Mesodermal cell (in vitro differentiated cells): ENCODE measurements around the gene RYR2.

Experiments
- H3K27ac ChIP-seq: 2 replicates; pipeline ENCODE4 v1.7.0; 2013; ENCODE audit warnings: mild to moderate bottlenecking, low read depth, low read length, moderate library complexity; ENCODE audit not compliant: severe bottlenecking
- H3K36me3 ChIP-seq: 2 replicates; pipeline ENCODE4 v1.7.1; 2013; ENCODE audit warnings: mild to moderate bottlenecking, low read length, moderate library complexity; ENCODE audit not compliant: control insufficient read depth, insufficient read depth
- H3K4me1 ChIP-seq: one replicate; pipeline ENCODE4 v1.7.1; 2013; ENCODE audit warnings: mild to moderate bottlenecking, low read length; ENCODE audit not compliant: insufficient read depth, control insufficient read depth, poor library complexity, severe bottlenecking
- H3K4me3 ChIP-seq: 2 replicates; pipeline ENCODE4 v1.7.0; 2013; ENCODE audit warnings: low read length, control low read depth, mild to moderate bottlenecking; ENCODE audit not compliant: insufficient read depth, poor library complexity, severe bottlenecking; ENCODE audit errors: extremely low read depth
- H3K9me3 ChIP-seq: 2 replicates; pipeline ENCODE4 v1.7.1; 2013; ENCODE audit warnings: mild to moderate bottlenecking, low read length, moderate library complexity; ENCODE audit not compliant: control insufficient read depth
- WGBS, 2 experiments: methylation state at CpG; one replicate each; pipeline ENCODE4 v1.1.5; 2013; ENCODE audit warnings: missing lambda C conversion rate in 2 of 2; ENCODE audit not compliant: insufficient coverage in 2 of 2; 5-methylcytosine and 5-hydroxymethylcytosine counted together

The RYR2 gene

GRCh38 chr1:237634922-237635321 lies 592.9 kb downstream of the RYR2 start:
- H3K4me1 ChIP-seq: no peaks in the 10 kb centered on the region
- 100% methylated on average over 2 of the region's 5 CpGs for WGBS, 2 experiments
- no peaks in the 10 kb centered on the region for H3K9me3 ChIP-seq

GRCh38 chr1:237638555-237638954 lies 596.6 kb downstream of the RYR2 start:
- Histone ChIP-seq H3K9me3 (no peaks in the 10 kb centered on the region), H3K27ac (no peak overlapping the region), H3K4me3 (no peak overlapping the region), H3K36me3 (no peaks in the 10 kb centered on the region), H3K4me1 (no peaks in the 10 kb centered on the region)
- WGBS, 2 experiments: no CpG with 5 or more reads among the region's 1 CpG

More at GRCh38 chr1:237634922-237635321, 592.9 kb downstream of the RYR2 start:
- Histone ChIP-seq H3K27ac (no peak overlapping the region), H3K4me3 (no peak overlapping the region), H3K36me3 (no peaks in the 10 kb centered on the region)

DNA sequence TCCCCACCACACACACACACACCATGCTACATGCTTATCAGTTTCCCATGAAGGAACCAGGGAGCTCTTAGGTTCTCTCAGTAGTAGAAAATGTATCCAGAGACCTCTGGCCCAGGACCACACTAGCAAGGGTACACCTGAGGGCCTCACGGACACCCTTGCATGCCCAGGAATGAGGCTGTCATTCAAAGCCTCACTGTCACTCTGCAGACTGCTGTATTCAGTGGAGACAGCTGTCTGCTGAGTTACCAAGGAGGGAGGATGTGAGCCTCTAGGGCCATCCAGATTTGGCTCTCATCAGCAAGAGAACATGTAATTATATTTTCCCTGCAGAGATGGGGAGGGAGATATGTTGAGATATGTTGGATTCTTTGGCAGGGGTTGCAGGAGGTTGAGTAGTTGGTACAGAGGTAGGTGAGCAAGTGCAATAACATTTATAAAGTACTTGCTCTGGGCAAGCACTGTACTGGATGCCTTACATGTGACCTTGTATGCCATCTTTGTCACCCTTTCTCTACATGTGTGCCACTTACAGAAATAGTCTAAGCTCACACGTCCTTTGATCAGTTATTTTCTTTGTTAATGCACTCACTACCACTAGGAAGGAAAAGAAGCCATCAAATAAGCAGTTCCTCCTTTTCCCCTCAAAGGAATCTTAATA lies 598.2 kb downstream of the RYR2 start:
- Histone ChIP-seq H3K4me3 (no peak overlapping the region), H3K4me1 (no peaks in the 10 kb centered on the region), H3K9me3 (no peaks in the 10 kb centered on the region), H3K27ac (no peak overlapping the region), H3K36me3 (no peaks in the 10 kb centered on the region)
- 88 to 89% methylated on average over 1 of the region's 2 CpGs for WGBS, 2 experiments

DNA sequence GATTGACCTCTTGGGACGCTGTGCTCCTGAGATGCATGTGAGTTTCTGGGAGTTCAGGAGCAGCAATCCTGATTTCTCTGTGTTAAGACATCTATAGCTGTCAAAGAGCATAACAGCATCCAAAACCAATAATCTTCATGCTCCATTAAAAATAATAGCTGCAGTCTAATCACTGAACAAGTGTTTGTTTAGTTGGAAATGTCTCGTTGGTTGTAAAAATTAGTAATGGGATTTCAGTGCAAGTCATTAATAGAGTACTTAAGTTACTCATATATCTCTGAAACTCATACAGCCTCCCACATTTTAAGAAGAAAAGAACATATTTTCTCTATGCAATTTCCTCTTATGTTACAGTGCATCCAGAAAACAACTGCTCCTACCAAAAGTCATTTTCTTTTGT lies 599.0 kb downstream of the RYR2 start:
- no peaks in the 10 kb centered on the region for H3K9me3 ChIP-seq
- H3K4me3 ChIP-seq: no peak overlapping the region
- H3K27ac ChIP-seq: no peak overlapping the region
- no peaks in the 10 kb centered on the region for H3K4me1 ChIP-seq
- 88% methylated on average over 1 of the region's 2 CpGs; no CpG with 5 or more reads in 1 of the 2 experiments for WGBS, 2 experiments
- H3K36me3 ChIP-seq: no peaks in the 10 kb centered on the region

DNA sequence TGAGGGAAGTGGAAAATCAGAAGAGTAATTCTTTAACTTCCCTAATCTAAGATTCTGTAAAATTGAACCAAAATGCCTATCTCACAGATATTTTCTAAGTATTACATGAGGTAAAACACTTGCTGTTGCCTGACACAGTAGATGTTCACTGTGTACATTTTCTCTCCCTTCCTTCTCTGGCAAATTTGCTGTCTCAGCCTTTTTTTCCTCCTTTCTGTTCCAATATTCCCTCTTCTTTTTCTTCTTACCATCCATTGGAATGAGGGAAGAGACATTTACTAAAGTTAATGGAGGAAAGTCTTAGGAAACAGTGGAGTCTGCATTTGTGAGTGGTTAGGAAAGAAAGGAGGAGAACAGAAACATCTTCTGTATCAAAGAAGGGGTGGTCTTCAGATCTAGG lies 608.8 kb downstream of the RYR2 start:
- Histone ChIP-seq H3K36me3 (no peaks in the 10 kb centered on the region), H3K4me3 (no peak overlapping the region), H3K27ac (no peak overlapping the region), H3K4me1 (no peaks in the 10 kb centered on the region), H3K9me3 (no peaks in the 10 kb centered on the region)

- H3K9me3 ChIP-seq: no peaks in the 10 kb centered on the region
- H3K27ac ChIP-seq: no peak overlapping the region
- no peaks in the 10 kb centered on the region for H3K4me1 ChIP-seq
- WGBS, 2 experiments: 100% methylated on average over 1 of the region's 2 CpGs; no CpG with 5 or more reads in 1 of the 2 experiments
- no peaks in the 10 kb centered on the region for H3K36me3 ChIP-seq
- no peak overlapping the region for H3K4me3 ChIP-seq
Observed at GRCh38 chr1:237655778-237656177, 613.8 kb downstream of the RYR2 start.

- H3K36me3 ChIP-seq: no peaks in the 10 kb centered on the region
- H3K9me3 ChIP-seq: no peaks in the 10 kb centered on the region
- no peak overlapping the region for H3K4me3 ChIP-seq
- no peak overlapping the region for H3K27ac ChIP-seq
- 94% methylated on average over 2 to 3 of the region's 5 CpGs for WGBS, 2 experiments
- H3K4me1 ChIP-seq: no peaks in the 10 kb centered on the region
Observed at GRCh38 chr1:237664348-237664747, 622.4 kb downstream of the RYR2 start.

DNA sequence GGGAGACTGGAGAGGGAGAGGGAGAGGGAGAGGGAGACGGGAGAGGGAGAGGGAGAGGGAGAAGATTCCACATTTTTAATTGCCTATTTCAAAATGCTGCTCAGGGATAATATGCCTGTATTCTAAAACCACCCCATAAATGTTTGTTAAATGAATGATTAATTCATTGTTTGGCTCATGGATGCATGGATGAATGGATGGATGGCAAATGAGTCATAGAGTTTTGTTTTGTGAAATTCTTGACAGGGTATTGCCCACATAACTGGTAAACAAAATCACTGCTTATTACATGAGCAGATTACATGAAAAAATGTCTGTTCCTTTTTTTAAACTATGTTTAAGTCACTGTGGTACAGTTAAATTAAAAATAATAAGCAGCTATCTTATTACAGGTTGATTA lies 628.3 kb downstream of the RYR2 start:
- no peaks in the 10 kb centered on the region for H3K9me3 ChIP-seq
- H3K36me3 ChIP-seq: no peaks in the 10 kb centered on the region
- H3K4me3 ChIP-seq: no peak overlapping the region
- no peak overlapping the region for H3K27ac ChIP-seq
- no CpG with 5 or more reads among the region's 1 CpG for WGBS, 2 experiments
- H3K4me1 ChIP-seq: no peaks in the 10 kb centered on the region

- WGBS, 2 experiments: 60 to 83% methylated on average over 1 of the region's 4 CpGs
- Histone ChIP-seq H3K9me3 (no peaks in the 10 kb centered on the region), H3K4me3 (no peak overlapping the region), H3K27ac (no peak overlapping the region), H3K36me3 (no peaks in the 10 kb centered on the region), H3K4me1 (no peaks in the 10 kb centered on the region)
Observed at GRCh38 chr1:237671262-237671661, 629.3 kb downstream of the RYR2 start.

- Histone ChIP-seq H3K9me3 (no peaks in the 10 kb centered on the region), H3K4me1 (no peaks in the 10 kb centered on the region), H3K27ac (no peak overlapping the region), H3K36me3 (no peaks in the 10 kb centered on the region), H3K4me3 (no peak overlapping the region)
- 80 to 100% methylated on average over 1 of the region's 6 CpGs for WGBS, 2 experiments
Observed at GRCh38 chr1:237671935-237672334, 630.0 kb downstream of the RYR2 start.

GRCh38 chr1:237672748-237673147 lies 630.8 kb downstream of the RYR2 start:
- no peak overlapping the region for H3K4me3 ChIP-seq
- no peaks in the 10 kb centered on the region for H3K36me3 ChIP-seq
- peaks cover 7% of the 10 kb centered on the region for H3K4me1 ChIP-seq
- no peaks in the 10 kb centered on the region for H3K9me3 ChIP-seq
- no peak overlapping the region for H3K27ac ChIP-seq
- 50% methylated on average over 1 of the region's 2 CpGs; no CpG with 5 or more reads in 1 of the 2 experiments for WGBS, 2 experiments
